Ovary (tissue), 9 donors: Measurements from ENCODE around the gene CDC42EP4. TPM values are rescaled to one million over a fixed set of nuclear protein-coding genes. Genes with fewer than 3 reads are reported as not detected.

Source experiments
- DNase-seq, 5 donors: peaks; one replicate each; pipeline ENCODE4 v3.0.0-alpha.2; 2019 to 2020
- H3K27ac ChIP-seq, 2 donors: fragments of 200-600 bp; one replicate each; pipeline versions ENCODE4 v1.5.1 to v1.8.0; 2019 to 2022
- H3K27me3 ChIP-seq: fragments of 200-600 bp; one replicate; pipeline ENCODE4 v1.8.0; 2022
- H3K36me3 ChIP-seq: fragments of 200-600 bp; sonication (generic); one replicate; pipeline ENCODE4 v1.5.1; 2019
- H3K4me1 ChIP-seq: one replicate; pipeline ENCODE4 v1.8.1; 2013; ENCODE audit warnings: mild to moderate bottlenecking, moderate library complexity; ENCODE audit not compliant: insufficient read depth
- H3K4me3 ChIP-seq: fragments of 200-600 bp; sonication (generic); one replicate; pipeline ENCODE4 v1.5.1; 2017
- H3K9me3 ChIP-seq, 2 donors: fragments of 200-600 bp in 1 of 2; sonication (generic) in 1 of 2; one replicate each; pipeline versions ENCODE4 v1.5.1 to v1.8.1; 2013 to 2019; ENCODE audit warnings: mild to moderate bottlenecking in 1 of 2, moderate library complexity in 1 of 2
- EP300 ChIP-seq: sonication (generic); formaldehyde crosslinking; IDR thresholded peaks from one replicate; pipeline ENCODE4 v1.6.1; 2017; ENCODE audit warnings: antibody characterized with exemption
- POLR2A ChIP-seq: fragments of 450-650 bp; IDR thresholded peaks from one replicate; pipeline ENCODE4 v1.6.1; 2017; ENCODE audit warnings: antibody characterized with exemption, mild to moderate bottlenecking, moderate library complexity
- WGBS, 3 donors: extraction: QIAGEN DNeasy Blood & Tissue Kit in 1 of 3; methylation state at CpG; one replicate each; pipeline versions ENCODE4 v1.1.5 to v1.1.7; 2013 to 2017; 5-methylcytosine and 5-hydroxymethylcytosine counted together
- intact Hi-C, 4 donors: fragments of 100-400 bp; cut with DNase I; formaldehyde crosslinking; loops; one replicate each; pipeline versions ENCODE4 v1.11.0 to v1.15.1; 2022 to 2023
- polyA plus RNA-seq, 2 donors: library from polyadenylated mRNA; stranded (reverse); fragments of 200-250 nt in 1 of 2; fragments of 350-450 nt in 1 of 2; fragmentation: Illumina TruSeq in 1 of 2; extraction: RNeasy Lipid Tissue Mini Kit (QIAGEN cat#74804) in 1 of 2; gene quantifications; one replicate each; pipeline ENCODE4 v1.2.3, GENCODE V29; 2013 to 2014
- total RNA-seq, 7 donors: library from RNA; depleted of rRNA in 2 of 7; stranded (reverse); fragments of >200 nt in 2 of 7; fragmentation: NEBNext Ultra II Directional in 3 of 7; extraction: Animal tissue kit (Norgen Biotek cat#: 25700) in 3 of 7; gene quantifications; one replicate each; pipeline versions ENCODE4 v1.1.0 to v1.2.4, GENCODE V29; 2016 to 2023
- TF ChIP-seq, protein P1 (sequence below), 3 donors: fragments of 450-650 bp in 2 of 3; fragments of 200-600 bp in 1 of 3; IDR thresholded peaks; one replicate each; pipeline versions ENCODE4 v1.5.1 to v1.8.0; 2016 to 2022; ENCODE audit warnings: antibody characterized with exemption in 3 of 3, mild to moderate bottlenecking in 1 of 3
- donor health status: DM: no; HTN: no; CAD: no; lungs with moderate emphysema.
- donor health status: DM: no; HTN: no; CAD: no.
- donor health status: Bipolar disorder and iron deficiency.
- donor health status: DM: yes; HTN: yes; CAD: no.
- donor health status: DM: no; HTN: no; CAD: no.
- donor health status: DM: yes; HTN: yes; CAD: no.

CDC42EP4 gene
- total and polyA plus RNA-seq, 9 donors, result 59.0 to 171 (median 106) TPM

DNA sequence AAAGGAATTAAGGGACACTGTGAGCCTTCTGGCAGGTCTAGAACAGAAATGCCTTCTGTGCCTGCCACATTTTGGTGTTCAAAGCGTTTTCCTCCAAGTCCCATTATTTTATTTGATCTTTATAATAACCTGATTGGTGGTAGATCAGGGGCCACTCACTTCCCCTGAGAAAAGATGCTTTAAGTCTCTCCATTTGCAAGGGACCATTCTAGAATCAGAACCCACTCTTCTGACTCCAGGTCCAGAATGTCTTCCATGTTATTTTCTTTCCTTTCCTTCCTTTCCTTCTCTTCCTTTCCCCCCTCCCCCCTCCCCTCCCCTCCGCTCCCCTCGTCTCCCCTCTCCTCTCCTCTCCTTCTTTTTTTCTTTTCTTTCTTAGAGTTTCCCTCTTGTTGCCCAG is 19.3 kb upstream of the CDC42EP4 start:
- Histone ChIP-seq H3K9me3 (no peaks in the 10 kb centered on the region), H3K36me3 (no peaks in the 10 kb centered on the region), H3K27ac (no peak overlapping the region), H3K27me3 (no peaks in the 10 kb centered on the region), H3K4me3 (no peak overlapping the region), H3K4me1 (no peaks in the 10 kb centered on the region)
- DNase-seq, result no peak
- TF ChIP-seq EP300 (no peak), POLR2A (no peak)
- intact Hi-C loops, result no loop called here
- WGBS, 3 donors, result 71 to 73% (median 72%) methylated on average over 3 of the region's 3 CpGs

GRCh38 chr17:73327676-73328075 is 15.9 kb upstream of the CDC42EP4 start:
- H3K36me3 ChIP-seq, result no peaks in the 10 kb centered on the region
- peaks cover 3% of the 10 kb centered on the region for H3K4me1 ChIP-seq
- DNase-seq, result no peak
- WGBS, 3 donors, result 94 to 95% (median 94%) methylated on average over 7 of the region's 7 CpGs
- H3K27me3 ChIP-seq, result no peaks in the 10 kb centered on the region
- intact Hi-C loops, result no loop called here
- no peaks in the 10 kb centered on the region for H3K9me3 ChIP-seq
- H3K4me3 ChIP-seq, result no peak overlapping the region
- H3K27ac ChIP-seq, result no peak overlapping the region
- TF ChIP-seq, protein P1, sequence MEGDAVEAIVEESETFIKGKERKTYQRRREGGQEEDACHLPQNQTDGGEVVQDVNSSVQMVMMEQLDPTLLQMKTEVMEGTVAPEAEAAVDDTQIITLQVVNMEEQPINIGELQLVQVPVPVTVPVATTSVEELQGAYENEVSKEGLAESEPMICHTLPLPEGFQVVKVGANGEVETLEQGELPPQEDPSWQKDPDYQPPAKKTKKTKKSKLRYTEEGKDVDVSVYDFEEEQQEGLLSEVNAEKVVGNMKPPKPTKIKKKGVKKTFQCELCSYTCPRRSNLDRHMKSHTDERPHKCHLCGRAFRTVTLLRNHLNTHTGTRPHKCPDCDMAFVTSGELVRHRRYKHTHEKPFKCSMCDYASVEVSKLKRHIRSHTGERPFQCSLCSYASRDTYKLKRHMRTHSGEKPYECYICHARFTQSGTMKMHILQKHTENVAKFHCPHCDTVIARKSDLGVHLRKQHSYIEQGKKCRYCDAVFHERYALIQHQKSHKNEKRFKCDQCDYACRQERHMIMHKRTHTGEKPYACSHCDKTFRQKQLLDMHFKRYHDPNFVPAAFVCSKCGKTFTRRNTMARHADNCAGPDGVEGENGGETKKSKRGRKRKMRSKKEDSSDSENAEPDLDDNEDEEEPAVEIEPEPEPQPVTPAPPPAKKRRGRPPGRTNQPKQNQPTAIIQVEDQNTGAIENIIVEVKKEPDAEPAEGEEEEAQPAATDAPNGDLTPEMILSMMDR (IDR thresholded peaks at IDR 0.05), result no peak
- no peak for TF ChIP-seq EP300
- no peak for TF ChIP-seq POLR2A

GRCh38 chr17:73325527-73325842 is 13.7 kb upstream of the CDC42EP4 start:
- peak in 1 of 5 donors; percentile 74 for DNase-seq
- 16 to 26% (median 26%) methylated on average over 4 of the region's 4 CpGs for WGBS, 3 donors
- Histone ChIP-seq H3K4me3 (no peak overlapping the region), H3K4me1 (peaks cover 10% of the 10 kb centered on the region), H3K27me3 (no peaks in the 10 kb centered on the region), H3K36me3 (no peaks in the 10 kb centered on the region), H3K9me3 (no peaks in the 10 kb centered on the region), H3K27ac (peak overlapping the region in 1 of 2 donors; percentile 7)
- TF ChIP-seq EP300 (peak; percentile 18), POLR2A (no peak)
- TF ChIP-seq, protein P1 (IDR thresholded peaks at IDR 0.05), result no peak
- intact Hi-C loops, result no loop called here

DNA sequence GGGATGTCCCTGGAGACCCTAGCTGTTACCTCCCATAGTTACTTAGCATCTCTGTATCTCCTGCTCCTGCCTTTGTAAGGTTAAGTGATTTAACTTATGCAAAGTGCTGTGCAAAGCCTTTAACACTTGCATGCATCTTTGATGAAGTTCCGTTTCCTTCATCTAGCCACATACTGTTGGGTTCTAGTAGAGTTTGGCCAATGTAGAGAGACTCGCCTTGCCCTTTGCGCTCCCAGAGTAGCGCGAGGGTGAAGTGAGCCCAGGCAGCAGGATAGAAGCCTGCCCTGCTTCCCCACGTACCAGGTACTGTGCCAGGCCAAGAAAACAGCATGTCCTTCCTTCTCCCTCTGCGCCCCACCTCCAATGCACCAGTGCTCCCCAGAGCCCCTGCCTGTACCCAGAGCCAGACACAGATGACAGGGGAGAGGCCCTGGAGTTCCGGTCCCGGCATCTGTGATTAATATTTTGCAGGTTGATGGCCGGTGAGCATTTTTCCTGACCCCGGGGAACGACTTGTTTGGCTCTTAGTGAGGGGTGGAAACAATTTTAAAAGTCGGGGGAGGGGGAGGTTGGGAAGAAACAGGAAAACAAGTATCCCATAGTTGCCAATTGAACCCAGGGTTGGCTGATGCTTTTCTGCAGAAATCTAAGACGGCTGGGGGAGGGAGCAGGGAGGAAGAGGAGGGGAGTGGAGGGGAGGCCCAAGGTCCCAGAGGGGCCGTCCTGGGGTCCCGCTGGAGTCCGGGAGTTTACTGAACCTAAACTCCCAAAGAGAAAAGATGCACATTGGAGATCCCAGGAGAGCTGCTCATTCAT is 13.1 kb upstream of the CDC42EP4 start:
- Histone ChIP-seq H3K27ac (no peak overlapping the region), H3K4me1 (peaks cover 10% of the 10 kb centered on the region), H3K9me3 (no peaks in the 10 kb centered on the region), H3K27me3 (no peaks in the 10 kb centered on the region), H3K4me3 (no peak overlapping the region), H3K36me3 (no peaks in the 10 kb centered on the region)
- WGBS, 3 donors, result 53 to 57% (median 55%) methylated on average over 17 of the region's 17 CpGs
- DNase-seq, result no peak
- TF ChIP-seq, protein P1 (IDR thresholded peaks at IDR 0.05), result no peak
- TF ChIP-seq POLR2A, result no peak
- TF ChIP-seq EP300, result no peak
- intact Hi-C loops, result no loop called here

DNA sequence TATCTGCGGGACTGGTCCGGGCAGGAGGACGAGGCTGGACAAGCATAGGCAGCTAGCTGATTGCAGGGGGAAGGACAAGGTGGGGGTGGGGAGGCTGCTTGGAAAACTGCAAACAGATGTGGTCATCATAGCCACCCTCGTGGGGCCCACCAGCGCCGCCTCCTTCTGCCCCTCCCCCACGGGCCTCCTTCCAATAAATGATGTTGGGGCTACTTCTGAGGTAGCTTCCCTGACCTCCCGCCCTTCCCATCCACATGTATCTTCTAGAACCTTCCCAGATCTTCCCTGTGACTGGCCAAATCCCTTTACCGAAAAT is 12.3 kb upstream of the CDC42EP4 start:
- intact Hi-C loops, result no loop called here
- Histone ChIP-seq H3K36me3 (no peaks in the 10 kb centered on the region), H3K27ac (no peak overlapping the region), H3K27me3 (no peaks in the 10 kb centered on the region), H3K4me1 (peaks cover 10% of the 10 kb centered on the region), H3K9me3 (no peaks in the 10 kb centered on the region), H3K4me3 (no peak overlapping the region)
- 52 to 60% (median 53%) methylated on average over 9 of the region's 9 CpGs for WGBS, 3 donors
- DNase-seq, result peak in 2 of 5 donors; percentile 60 to 65
- TF ChIP-seq POLR2A, result no peak
- TF ChIP-seq, protein P1 (IDR thresholded peaks at IDR 0.05), result no peak
- TF ChIP-seq EP300, result no peak
